ENCODE results near the gene PTPRM. TPM values are rescaled to one million over a fixed set of nuclear protein-coding genes. Genes with fewer than 3 reads are reported as not detected.
A peak's percentile ranks its signal among the peaks of the same experiment; 100 is the strongest.

The PTPRM gene
- polyA plus RNA-seq (114 and 126 TPM in 2 replicates), polyA minus RNA-seq (210 and 235 TPM in 2 replicates)

DNA sequence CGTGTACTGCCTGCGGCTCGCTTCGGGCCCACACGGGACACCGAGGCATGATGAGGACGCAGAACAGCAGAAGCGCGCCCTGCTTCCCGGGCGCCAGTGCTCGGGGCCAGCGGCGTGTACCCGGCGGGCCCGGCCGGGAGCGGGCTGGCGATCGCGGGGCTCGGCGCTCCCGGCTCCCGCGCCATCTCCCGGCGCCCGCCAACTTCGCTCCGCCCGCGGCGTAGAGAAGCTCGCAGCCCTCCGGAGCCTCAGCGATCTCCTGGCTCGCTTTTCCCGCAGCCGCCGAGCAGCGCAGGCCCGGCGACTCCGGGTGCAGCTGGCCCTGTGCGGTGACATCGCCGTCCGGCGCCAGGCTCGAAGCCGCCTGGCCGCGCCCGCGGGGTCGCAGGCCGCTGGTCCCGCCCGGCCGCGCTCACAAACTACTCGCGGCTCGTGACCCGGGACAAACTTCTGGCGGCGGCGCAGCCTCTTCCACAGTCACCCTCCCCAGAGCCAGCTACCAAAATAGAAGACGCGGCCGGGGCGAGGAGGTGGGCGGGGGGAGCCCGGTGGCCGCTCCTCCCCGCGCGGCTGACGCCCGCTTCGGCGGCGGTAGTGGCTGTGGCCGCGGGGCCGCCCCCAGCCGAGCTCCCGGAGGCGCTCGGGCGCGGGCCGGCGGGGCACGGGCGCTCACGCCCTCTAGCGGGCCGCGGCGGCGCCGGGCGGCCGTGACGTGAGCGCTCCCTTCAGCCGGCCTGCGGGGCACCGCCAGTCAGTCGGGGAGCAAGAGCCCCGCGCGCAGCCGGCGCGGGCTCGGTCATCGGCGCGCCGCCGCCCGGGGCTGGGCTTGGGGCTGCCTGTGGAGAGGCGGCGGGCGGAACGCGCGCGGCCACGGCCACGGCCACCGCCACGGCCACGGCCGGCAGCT lies at the start of gene PTPRM:
Gene PTPRM (plus strand): TSS at position 750 of the 907 bp plus-strand sequence. CDS start 503 bp downstream, outside the sequence.
- Histone ChIP-seq H3K36me3 (ENCODE audit: insufficient read depth, low read length) (no peaks in the 10 kb centered on the region), H3F3A (ENCODE audit: insufficient read depth, low read length, poor library complexity, severe bottlenecking) (no peaks in the 10 kb centered on the region), H3K4me3 (ENCODE audit: low read length) (peak within 1 kb of the TSS; percentile 79), H3K27ac (ENCODE audit: low read length) (no peak within 1 kb of the TSS), H4K20me1 (ENCODE audit: insufficient read depth) (no peaks in the 10 kb centered on the region), H3K27me3 (ENCODE audit: insufficient read depth, low read depth, low read length) (peaks cover 4% of the 10 kb centered on the region), H3K9me3 (ENCODE audit: low read length) (no peaks in the 10 kb centered on the region), H3K9me2 (ENCODE audit: insufficient read depth, low read length) (no peaks in the 10 kb centered on the region), H3K4me2 (ENCODE audit: low read length) (peak within 1 kb of the TSS; percentile 30), H3K9ac (ENCODE audit: low read length) (peak within 1 kb of the TSS; percentile 56), H3K79me2 (replicated peaks; ENCODE audit: insufficient read depth, low read length) (peaks cover 21% of the 10 kb centered on the region), H2AFZ (ENCODE audit: low read depth, low read length) (no peak within 1 kb of the TSS)
- TF ChIP-seq, protein P1, sequence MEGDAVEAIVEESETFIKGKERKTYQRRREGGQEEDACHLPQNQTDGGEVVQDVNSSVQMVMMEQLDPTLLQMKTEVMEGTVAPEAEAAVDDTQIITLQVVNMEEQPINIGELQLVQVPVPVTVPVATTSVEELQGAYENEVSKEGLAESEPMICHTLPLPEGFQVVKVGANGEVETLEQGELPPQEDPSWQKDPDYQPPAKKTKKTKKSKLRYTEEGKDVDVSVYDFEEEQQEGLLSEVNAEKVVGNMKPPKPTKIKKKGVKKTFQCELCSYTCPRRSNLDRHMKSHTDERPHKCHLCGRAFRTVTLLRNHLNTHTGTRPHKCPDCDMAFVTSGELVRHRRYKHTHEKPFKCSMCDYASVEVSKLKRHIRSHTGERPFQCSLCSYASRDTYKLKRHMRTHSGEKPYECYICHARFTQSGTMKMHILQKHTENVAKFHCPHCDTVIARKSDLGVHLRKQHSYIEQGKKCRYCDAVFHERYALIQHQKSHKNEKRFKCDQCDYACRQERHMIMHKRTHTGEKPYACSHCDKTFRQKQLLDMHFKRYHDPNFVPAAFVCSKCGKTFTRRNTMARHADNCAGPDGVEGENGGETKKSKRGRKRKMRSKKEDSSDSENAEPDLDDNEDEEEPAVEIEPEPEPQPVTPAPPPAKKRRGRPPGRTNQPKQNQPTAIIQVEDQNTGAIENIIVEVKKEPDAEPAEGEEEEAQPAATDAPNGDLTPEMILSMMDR (IDR thresholded peaks at IDR 0.05; ENCODE audit: poor library complexity, severe bottlenecking) = peak; percentile 62
- TF ChIP-seq RAD21 (conservative IDR thresholded peaks at IDR 0.05) (peak; percentile 67), MXI1 (conservative IDR thresholded peaks at IDR 0.05; ENCODE audit: poor library complexity, severe bottlenecking) (peak; percentile 60), EZH2 (IDR thresholded peaks at IDR 0.05; ENCODE audit: borderline replicate concordance, insufficient read depth, low read length, poor library complexity, severe bottlenecking) (no peak), POLR2AphosphoS5 (IDR thresholded peaks at IDR 0.05) (no peak), TAF1 (IDR thresholded peaks at IDR 0.05; ENCODE audit: low read depth) (no peak), SMC3 (conservative IDR thresholded peaks at IDR 0.05; ENCODE audit: poor library complexity) (peak; percentile 70), EP300 (conservative IDR thresholded peaks at IDR 0.05; ENCODE audit: poor library complexity, severe bottlenecking) (no peak)
- TF ChIP-seq, protein P2, sequence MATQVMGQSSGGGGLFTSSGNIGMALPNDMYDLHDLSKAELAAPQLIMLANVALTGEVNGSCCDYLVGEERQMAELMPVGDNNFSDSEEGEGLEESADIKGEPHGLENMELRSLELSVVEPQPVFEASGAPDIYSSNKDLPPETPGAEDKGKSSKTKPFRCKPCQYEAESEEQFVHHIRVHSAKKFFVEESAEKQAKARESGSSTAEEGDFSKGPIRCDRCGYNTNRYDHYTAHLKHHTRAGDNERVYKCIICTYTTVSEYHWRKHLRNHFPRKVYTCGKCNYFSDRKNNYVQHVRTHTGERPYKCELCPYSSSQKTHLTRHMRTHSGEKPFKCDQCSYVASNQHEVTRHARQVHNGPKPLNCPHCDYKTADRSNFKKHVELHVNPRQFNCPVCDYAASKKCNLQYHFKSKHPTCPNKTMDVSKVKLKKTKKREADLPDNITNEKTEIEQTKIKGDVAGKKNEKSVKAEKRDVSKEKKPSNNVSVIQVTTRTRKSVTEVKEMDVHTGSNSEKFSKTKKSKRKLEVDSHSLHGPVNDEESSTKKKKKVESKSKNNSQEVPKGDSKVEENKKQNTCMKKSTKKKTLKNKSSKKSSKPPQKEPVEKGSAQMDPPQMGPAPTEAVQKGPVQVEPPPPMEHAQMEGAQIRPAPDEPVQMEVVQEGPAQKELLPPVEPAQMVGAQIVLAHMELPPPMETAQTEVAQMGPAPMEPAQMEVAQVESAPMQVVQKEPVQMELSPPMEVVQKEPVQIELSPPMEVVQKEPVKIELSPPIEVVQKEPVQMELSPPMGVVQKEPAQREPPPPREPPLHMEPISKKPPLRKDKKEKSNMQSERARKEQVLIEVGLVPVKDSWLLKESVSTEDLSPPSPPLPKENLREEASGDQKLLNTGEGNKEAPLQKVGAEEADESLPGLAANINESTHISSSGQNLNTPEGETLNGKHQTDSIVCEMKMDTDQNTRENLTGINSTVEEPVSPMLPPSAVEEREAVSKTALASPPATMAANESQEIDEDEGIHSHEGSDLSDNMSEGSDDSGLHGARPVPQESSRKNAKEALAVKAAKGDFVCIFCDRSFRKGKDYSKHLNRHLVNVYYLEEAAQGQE (IDR thresholded peaks at IDR 0.05; ENCODE audit: borderline replicate concordance) = no peak

DNA sequence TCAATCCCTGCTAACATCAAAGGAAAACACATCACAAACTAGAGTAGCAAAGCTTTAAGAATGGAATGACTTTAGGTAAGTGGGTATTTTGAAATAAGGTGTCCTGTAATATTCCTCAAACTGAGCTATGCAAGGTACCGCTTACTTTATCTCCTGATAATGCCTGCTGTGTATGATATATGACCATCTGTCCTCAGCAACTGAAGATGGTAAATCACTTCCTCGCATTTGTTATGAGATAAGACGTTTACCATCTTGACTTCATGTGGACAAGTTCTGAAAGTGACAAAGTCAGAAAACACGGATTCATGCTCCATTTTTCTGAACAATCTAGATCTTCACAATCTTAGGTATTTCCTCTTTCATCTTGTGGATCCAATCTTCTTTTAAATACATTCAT lies 49.3 kb upstream of the PTPRM start:
- Histone ChIP-seq H3K4me2 (ENCODE audit: low read length) (no peak overlapping the region), H3K79me2 (replicated peaks; ENCODE audit: insufficient read depth, low read length) (no peaks in the 10 kb centered on the region), H3K9ac (ENCODE audit: low read length) (no peak overlapping the region), H3K36me3 (ENCODE audit: insufficient read depth, low read length) (no peaks in the 10 kb centered on the region), H3K4me3 (ENCODE audit: low read length) (no peak overlapping the region), H3F3A (ENCODE audit: insufficient read depth, low read length, poor library complexity, severe bottlenecking) (no peaks in the 10 kb centered on the region), H3K9me3 (ENCODE audit: low read length) (no peaks in the 10 kb centered on the region), H4K20me1 (ENCODE audit: insufficient read depth) (no peaks in the 10 kb centered on the region), H3K27ac (ENCODE audit: low read length) (no peak overlapping the region), H2AFZ (ENCODE audit: low read depth, low read length) (no peak overlapping the region), H3K9me2 (ENCODE audit: insufficient read depth, low read length) (no peaks in the 10 kb centered on the region), H3K27me3 (ENCODE audit: insufficient read depth, low read depth, low read length) (no peaks in the 10 kb centered on the region)
- TF ChIP-seq MXI1 (conservative IDR thresholded peaks at IDR 0.05; ENCODE audit: poor library complexity, severe bottlenecking) (no peak), POLR2AphosphoS5 (IDR thresholded peaks at IDR 0.05) (no peak), SMC3 (conservative IDR thresholded peaks at IDR 0.05; ENCODE audit: poor library complexity) (no peak), EP300 (conservative IDR thresholded peaks at IDR 0.05; ENCODE audit: poor library complexity, severe bottlenecking) (no peak), RAD21 (conservative IDR thresholded peaks at IDR 0.05) (no peak), EZH2 (IDR thresholded peaks at IDR 0.05; ENCODE audit: borderline replicate concordance, insufficient read depth, low read length, poor library complexity, severe bottlenecking) (no peak)
- TF ChIP-seq, protein P2 (IDR thresholded peaks at IDR 0.05; ENCODE audit: borderline replicate concordance) = no peak
- TF ChIP-seq, protein P1 (IDR thresholded peaks at IDR 0.05; ENCODE audit: poor library complexity, severe bottlenecking) = no peak
